ENCODE measurements around the gene PLD2. TPM values are rescaled to one million over a fixed set of nuclear protein-coding genes. Genes with fewer than 3 reads are reported as not detected.

The PLD2 gene
- total and polyA plus RNA-seq, 5 donors from 2014 or later: 1.6 to 36.4 (median 2.0) TPM

DNA sequence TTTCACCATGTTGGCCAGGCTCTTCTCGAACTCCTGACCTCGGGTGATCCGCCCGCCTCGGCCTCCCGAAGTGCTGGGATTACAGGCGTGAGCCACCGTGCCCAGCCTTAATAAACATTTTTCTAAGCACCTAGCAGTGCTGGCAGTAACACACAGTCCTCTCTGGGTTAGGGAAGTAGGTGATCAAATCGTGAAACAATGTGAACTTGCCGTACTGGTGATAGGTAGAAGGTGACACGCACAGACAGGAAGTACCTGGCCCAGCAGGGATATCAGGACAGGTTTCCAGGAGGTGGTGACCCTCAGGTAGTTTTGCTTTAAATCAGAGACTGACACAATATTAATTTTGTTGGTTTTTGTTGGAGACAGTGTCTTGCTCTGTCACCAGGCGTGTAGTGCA lies 4.5 kb downstream of the PLD2 start:
- no peaks in the 10 kb centered on the region for H3K27me3 Mint-ChIP-seq
- H3K4me3 Mint-ChIP-seq: peak overlapping the region in 1 of 4 donors; percentile 70
- Histone ChIP-seq H3K27ac (ENCODE audit: insufficient read depth, low read length, poor library complexity, severe bottlenecking) (no peak overlapping the region), H3K4me1 (ENCODE audit: control insufficient read depth, insufficient read depth, low read length, poor library complexity, severe bottlenecking) (peaks cover 8% of the 10 kb centered on the region), H3K9me3 (ENCODE audit: control insufficient read depth in 2 of 2, low read length in 2 of 2) (no peaks in the 10 kb centered on the region), H3K4me3 (ENCODE audit: low read depth, low read length) (no peak overlapping the region), H3K36me3 (ENCODE audit: control insufficient read depth, insufficient read depth, low read length) (peaks cover 9% of the 10 kb centered on the region), H3K27me3 (ENCODE audit: control insufficient read depth, insufficient read depth, low read length) (no peaks in the 10 kb centered on the region)
- H3K9me3 Mint-ChIP-seq: no peaks in the 10 kb centered on the region
- peaks cover 17% of the 10 kb centered on the region for H3K36me3 Mint-ChIP-seq
- ATAC-seq (ENCODE audit: low read depth in 2 of 2): no peak
- DNase-seq: no peak
- H3K4me1 Mint-ChIP-seq: peaks cover under 1 to 16% (median 10%) of the 10 kb centered on the region in 4 donors
- H3K27ac Mint-ChIP-seq: no peak overlapping the region

DNA sequence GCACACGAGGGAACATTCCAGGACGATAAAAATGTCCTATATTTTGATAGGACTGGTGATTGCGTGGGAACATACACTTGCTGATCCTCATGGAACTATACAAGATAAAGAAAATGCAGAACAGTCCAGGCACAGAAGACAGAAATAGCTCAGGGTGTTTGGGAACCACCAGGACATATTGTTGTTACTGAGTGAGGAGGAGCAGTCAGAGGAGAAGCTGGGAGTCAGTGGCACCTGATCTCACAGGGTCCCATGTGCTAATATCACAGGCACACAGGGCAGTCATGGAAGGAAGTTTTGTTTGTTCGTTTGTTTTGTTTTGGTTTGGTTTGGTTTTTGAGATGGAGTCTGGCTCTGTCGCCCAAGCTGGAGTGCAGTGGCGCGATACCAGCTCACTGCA lies 5.7 kb downstream of the PLD2 start:
- ATAC-seq (ENCODE audit: low read depth in 2 of 2) (no peak), DNase-seq (no peak)
- H3K4me1 ChIP-seq (ENCODE audit: control insufficient read depth, insufficient read depth, low read length, poor library complexity, severe bottlenecking): peaks cover 4% of the 10 kb centered on the region
- peak overlapping the region in 2 of 4 donors; percentile 27 to 58 for H3K4me3 Mint-ChIP-seq
- no peak overlapping the region for H3K27ac Mint-ChIP-seq
- H3K36me3 ChIP-seq (ENCODE audit: control insufficient read depth, insufficient read depth, low read length): peaks cover 9% of the 10 kb centered on the region
- no peak overlapping the region for H3K27ac ChIP-seq (ENCODE audit: insufficient read depth, low read length, poor library complexity, severe bottlenecking)
- peaks cover 0 to 13% (median 8%) of the 10 kb centered on the region in 4 donors for H3K4me1 Mint-ChIP-seq
- H3K9me3 Mint-ChIP-seq: no peaks in the 10 kb centered on the region
- no peaks in the 10 kb centered on the region for H3K27me3 ChIP-seq (ENCODE audit: control insufficient read depth, insufficient read depth, low read length)
- peaks cover 17% of the 10 kb centered on the region for H3K36me3 Mint-ChIP-seq
- H3K27me3 Mint-ChIP-seq: no peaks in the 10 kb centered on the region
- no peaks in the 10 kb centered on the region for H3K9me3 ChIP-seq (ENCODE audit: control insufficient read depth in 2 of 2, low read length in 2 of 2)
- no peak overlapping the region for H3K4me3 ChIP-seq (ENCODE audit: low read depth, low read length)

DNA sequence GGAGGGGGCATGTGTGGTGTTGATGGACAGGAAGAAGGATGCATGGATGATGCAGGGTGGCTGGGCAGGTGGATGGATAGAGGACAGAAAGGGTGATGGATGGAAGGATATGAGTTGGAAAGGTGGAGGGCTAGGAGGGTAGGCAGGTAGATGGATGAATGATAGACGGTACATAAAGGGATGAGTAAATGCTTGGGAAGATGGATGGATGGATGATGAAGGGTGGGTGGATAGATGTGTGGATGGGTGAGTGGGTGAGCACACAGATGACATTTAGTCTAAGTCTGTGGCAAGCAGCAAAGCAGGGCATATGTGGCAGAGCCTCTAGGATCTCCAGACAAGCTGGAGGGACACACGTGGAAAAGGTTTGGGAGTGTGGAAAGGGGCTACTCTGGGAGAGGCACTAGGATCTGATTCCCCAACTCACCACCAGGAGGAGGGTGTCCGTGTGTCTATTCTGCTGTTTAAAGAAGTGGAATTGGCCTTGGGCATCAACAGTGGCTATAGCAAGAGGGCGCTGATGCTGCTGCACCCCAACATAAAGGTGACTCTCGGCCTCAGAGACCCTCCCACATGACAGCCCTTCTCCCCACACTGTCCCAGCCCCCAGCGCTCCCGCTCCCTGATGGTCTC lies 8.2 kb downstream of the PLD2 start:
- Histone ChIP-seq H3K4me3 (ENCODE audit: low read depth, low read length) (no peak overlapping the region), H3K36me3 (ENCODE audit: control insufficient read depth, insufficient read depth, low read length) (peaks cover 5% of the 10 kb centered on the region), H3K9me3 (ENCODE audit: control insufficient read depth in 2 of 2, low read length in 2 of 2) (no peaks in the 10 kb centered on the region), H3K4me1 (ENCODE audit: control insufficient read depth, insufficient read depth, low read length, poor library complexity, severe bottlenecking) (no peaks in the 10 kb centered on the region), H3K27ac (ENCODE audit: insufficient read depth, low read length, poor library complexity, severe bottlenecking) (no peak overlapping the region), H3K27me3 (ENCODE audit: control insufficient read depth, insufficient read depth, low read length) (no peaks in the 10 kb centered on the region)
- H3K27me3 Mint-ChIP-seq: no peaks in the 10 kb centered on the region
- H3K36me3 Mint-ChIP-seq: peaks cover 18% of the 10 kb centered on the region
- DNase-seq (no peak), ATAC-seq (ENCODE audit: low read depth in 2 of 2) (no peak)
- no peak overlapping the region for H3K27ac Mint-ChIP-seq
- H3K9me3 Mint-ChIP-seq: no peaks in the 10 kb centered on the region
- H3K4me1 Mint-ChIP-seq: peaks cover 0 to 5% (median 1%) of the 10 kb centered on the region in 4 donors
- no peak overlapping the region for H3K4me3 Mint-ChIP-seq

DNA sequence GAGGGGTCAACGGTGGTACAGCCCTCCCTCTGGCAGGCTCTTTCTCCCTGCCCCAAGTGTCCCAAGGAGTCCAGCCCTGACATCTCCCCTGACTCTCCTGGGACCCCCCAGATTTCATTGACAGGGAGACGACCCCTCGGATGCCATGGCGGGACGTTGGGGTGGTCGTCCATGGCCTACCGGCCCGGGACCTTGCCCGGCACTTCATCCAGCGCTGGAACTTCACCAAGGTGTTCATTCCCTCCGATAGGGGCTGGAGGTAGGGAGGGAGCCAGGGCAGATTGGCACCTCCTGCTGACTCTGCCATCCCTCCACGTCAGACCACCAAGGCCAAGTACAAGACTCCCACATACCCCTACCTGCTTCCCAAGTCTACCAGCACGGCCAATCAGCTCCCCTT lies 9.9 kb downstream of the PLD2 start:
- H3K9me3 ChIP-seq (ENCODE audit: control insufficient read depth in 2 of 2, low read length in 2 of 2): no peaks in the 10 kb centered on the region
- no peak overlapping the region for H3K27ac ChIP-seq (ENCODE audit: insufficient read depth, low read length, poor library complexity, severe bottlenecking)
- no peak overlapping the region for H3K27ac Mint-ChIP-seq
- peaks cover 14% of the 10 kb centered on the region for H3K36me3 Mint-ChIP-seq
- no peaks in the 10 kb centered on the region for H3K4me1 ChIP-seq (ENCODE audit: control insufficient read depth, insufficient read depth, low read length, poor library complexity, severe bottlenecking)
- no peaks in the 10 kb centered on the region for H3K9me3 Mint-ChIP-seq
- H3K4me3 ChIP-seq (ENCODE audit: low read depth, low read length): no peak overlapping the region
- ATAC-seq (ENCODE audit: low read depth in 2 of 2) (no peak), DNase-seq (no peak)
- no peaks in the 10 kb centered on the region for H3K27me3 Mint-ChIP-seq
- H3K36me3 ChIP-seq (ENCODE audit: control insufficient read depth, insufficient read depth, low read length): peaks cover 5% of the 10 kb centered on the region
- H3K27me3 ChIP-seq (ENCODE audit: control insufficient read depth, insufficient read depth, low read length): no peaks in the 10 kb centered on the region
- peaks cover 0 to 2% (median 0%) of the 10 kb centered on the region in 4 donors for H3K4me1 Mint-ChIP-seq
- H3K4me3 Mint-ChIP-seq: no peak overlapping the region

DNA sequence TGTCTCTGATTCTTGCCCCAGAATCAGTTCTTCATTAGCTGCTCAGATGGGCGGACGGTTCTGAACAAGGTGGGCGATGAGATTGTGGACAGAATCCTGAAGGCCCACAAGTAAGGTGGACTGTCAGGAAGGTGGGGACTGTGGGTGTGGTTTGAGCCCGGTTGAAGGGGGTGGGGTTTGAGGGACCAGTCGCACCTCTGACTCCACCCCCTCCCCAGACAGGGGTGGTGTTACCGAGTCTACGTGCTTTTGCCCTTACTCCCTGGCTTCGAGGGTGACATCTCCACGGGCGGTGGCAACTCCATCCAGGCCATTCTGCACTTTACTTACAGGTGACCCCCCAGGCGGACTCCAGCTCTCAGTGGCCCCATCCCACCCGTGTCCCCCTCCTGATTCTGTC lies 11.3 kb downstream of the PLD2 start:
- Histone ChIP-seq H3K27me3 (ENCODE audit: control insufficient read depth, insufficient read depth, low read length) (no peaks in the 10 kb centered on the region), H3K9me3 (ENCODE audit: control insufficient read depth in 2 of 2, low read length in 2 of 2) (no peaks in the 10 kb centered on the region), H3K36me3 (ENCODE audit: control insufficient read depth, insufficient read depth, low read length) (peaks cover 5% of the 10 kb centered on the region), H3K4me3 (ENCODE audit: low read depth, low read length) (no peak overlapping the region), H3K4me1 (ENCODE audit: control insufficient read depth, insufficient read depth, low read length, poor library complexity, severe bottlenecking) (no peaks in the 10 kb centered on the region), H3K27ac (ENCODE audit: insufficient read depth, low read length, poor library complexity, severe bottlenecking) (no peak overlapping the region)
- Mint-ChIP-seq H3K27me3 (no peaks in the 10 kb centered on the region), H3K9me3 (no peaks in the 10 kb centered on the region), H3K36me3 (peaks cover 14% of the 10 kb centered on the region), H3K4me3 (no peak overlapping the region), H3K27ac (no peak overlapping the region), H3K4me1 (peaks cover 0 to 2% (median 0%) of the 10 kb centered on the region in 4 donors)
- DNase-seq (no peak), ATAC-seq (ENCODE audit: low read depth in 2 of 2) (no peak)

DNA sequence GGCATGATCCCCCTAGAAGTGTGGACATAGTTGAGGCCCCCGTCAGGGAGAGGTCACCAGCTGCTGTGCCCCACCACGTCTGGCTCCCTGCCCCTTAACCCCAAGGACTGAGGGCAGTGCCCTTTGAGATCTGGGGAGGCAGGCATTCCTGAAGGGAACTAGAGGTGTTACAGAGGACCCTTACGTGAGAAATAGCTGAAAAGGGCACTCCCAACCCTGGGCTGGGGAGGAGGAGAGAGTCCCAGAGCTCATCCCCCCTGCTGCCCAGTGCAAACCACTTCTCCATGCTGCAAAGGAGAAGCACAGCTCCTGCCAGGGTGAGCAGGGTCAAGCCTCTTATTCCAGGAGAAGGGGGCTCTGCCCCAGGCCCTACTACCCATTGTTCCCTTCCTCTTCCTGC lies 15.9 kb downstream of the PLD2 start:
- Mint-ChIP-seq H3K9me3 (no peaks in the 10 kb centered on the region), H3K27ac (no peak overlapping the region), H3K4me1 (peaks cover 0 to 2% (median 0%) of the 10 kb centered on the region in 4 donors), H3K27me3 (no peaks in the 10 kb centered on the region), H3K4me3 (no peak overlapping the region), H3K36me3 (peaks cover 5% of the 10 kb centered on the region)
- Histone ChIP-seq H3K27me3 (ENCODE audit: control insufficient read depth, insufficient read depth, low read length) (no peaks in the 10 kb centered on the region), H3K27ac (ENCODE audit: insufficient read depth, low read length, poor library complexity, severe bottlenecking) (no peak overlapping the region), H3K9me3 (ENCODE audit: control insufficient read depth in 2 of 2, low read length in 2 of 2) (no peaks in the 10 kb centered on the region), H3K4me3 (ENCODE audit: low read depth, low read length) (no peak overlapping the region), H3K4me1 (ENCODE audit: control insufficient read depth, insufficient read depth, low read length, poor library complexity, severe bottlenecking) (no peaks in the 10 kb centered on the region), H3K36me3 (ENCODE audit: control insufficient read depth, insufficient read depth, low read length) (no peaks in the 10 kb centered on the region)
- ATAC-seq (ENCODE audit: low read depth in 2 of 2) (no peak), DNase-seq (no peak)

DNA sequence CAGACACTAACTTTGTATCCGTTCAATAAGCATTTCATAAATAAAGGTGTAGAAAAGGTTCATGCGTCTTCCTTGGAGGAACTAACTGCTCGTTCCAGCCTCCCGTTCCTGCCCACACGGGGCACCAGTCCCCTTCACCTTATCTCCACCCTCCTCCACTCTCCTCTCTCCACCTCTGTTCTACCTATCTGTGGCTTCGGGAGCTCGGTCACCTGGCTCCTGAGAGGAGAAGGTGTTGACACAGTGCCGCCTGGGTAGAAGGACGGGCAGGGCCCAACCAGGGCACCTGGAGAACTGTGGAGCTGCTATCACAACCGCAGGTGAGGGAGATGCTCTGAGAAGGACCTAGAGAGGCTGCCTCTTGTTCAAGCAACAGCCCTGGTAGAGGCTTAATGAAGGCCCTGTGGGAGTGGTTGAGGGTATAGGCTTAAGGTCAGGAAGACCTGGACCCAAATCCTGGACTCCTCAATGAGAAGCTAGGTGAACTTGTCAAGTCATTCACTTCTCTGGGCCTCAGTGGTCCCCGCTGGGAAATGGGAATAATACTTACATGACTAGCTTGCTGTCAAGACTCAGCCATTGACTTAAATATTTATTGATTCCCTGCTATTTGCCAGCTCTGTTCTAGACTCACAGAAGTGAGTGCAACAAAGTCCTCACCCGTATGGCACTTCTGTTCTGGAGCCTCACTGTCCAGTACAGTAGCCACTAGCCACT lies 16.6 kb downstream of the PLD2 start:
- Mint-ChIP-seq H3K4me1 (peaks cover 0 to 2% (median 0%) of the 10 kb centered on the region in 4 donors), H3K27ac (no peak overlapping the region), H3K4me3 (no peak overlapping the region), H3K9me3 (no peaks in the 10 kb centered on the region), H3K36me3 (peaks cover 5% of the 10 kb centered on the region), H3K27me3 (no peaks in the 10 kb centered on the region)
- no peak overlapping the region for H3K27ac ChIP-seq (ENCODE audit: insufficient read depth, low read length, poor library complexity, severe bottlenecking)
- H3K4me1 ChIP-seq (ENCODE audit: control insufficient read depth, insufficient read depth, low read length, poor library complexity, severe bottlenecking): no peaks in the 10 kb centered on the region
- no peaks in the 10 kb centered on the region for H3K9me3 ChIP-seq (ENCODE audit: control insufficient read depth in 2 of 2, low read length in 2 of 2)
- no peaks in the 10 kb centered on the region for H3K36me3 ChIP-seq (ENCODE audit: control insufficient read depth, insufficient read depth, low read length)
- no peaks in the 10 kb centered on the region for H3K27me3 ChIP-seq (ENCODE audit: control insufficient read depth, insufficient read depth, low read length)
- DNase-seq: no peak
- ATAC-seq (ENCODE audit: low read depth in 2 of 2): no peak
- H3K4me3 ChIP-seq (ENCODE audit: low read depth, low read length): no peak overlapping the region

DNA sequence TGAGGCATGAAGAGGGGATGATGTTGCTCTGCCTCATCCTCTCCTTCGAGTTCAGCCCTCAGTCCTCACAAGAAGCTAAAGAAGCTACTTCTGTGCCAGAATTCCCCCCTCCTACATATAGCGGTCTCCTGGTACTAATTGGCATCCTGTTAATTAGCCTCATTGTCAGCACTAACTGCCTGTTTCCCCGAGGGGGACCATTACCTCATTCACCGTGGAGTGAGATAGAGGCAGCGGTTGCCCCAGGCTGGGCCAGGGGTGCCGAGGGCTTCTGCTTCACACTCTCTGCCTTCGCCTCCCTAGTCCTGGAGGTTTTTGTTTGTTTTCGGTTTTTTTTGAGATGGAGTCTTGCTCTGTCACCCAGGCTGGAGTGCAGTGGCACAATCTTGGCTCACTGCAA lies 20.4 kb downstream of the PLD2 start:
- H3K9me3 ChIP-seq (ENCODE audit: control insufficient read depth in 2 of 2, low read length in 2 of 2): no peaks in the 10 kb centered on the region
- no peak for DNase-seq
- Mint-ChIP-seq H3K36me3 (peaks cover 4% of the 10 kb centered on the region), H3K4me3 (no peak overlapping the region), H3K4me1 (no peaks in the 10 kb centered on the region), H3K27ac (no peak overlapping the region), H3K27me3 (no peaks in the 10 kb centered on the region), H3K9me3 (no peaks in the 10 kb centered on the region)
- ATAC-seq (ENCODE audit: low read depth in 2 of 2): no peak
- H3K27me3 ChIP-seq (ENCODE audit: control insufficient read depth, insufficient read depth, low read length): no peaks in the 10 kb centered on the region
- H3K4me1 ChIP-seq (ENCODE audit: control insufficient read depth, insufficient read depth, low read length, poor library complexity, severe bottlenecking): no peaks in the 10 kb centered on the region
- H3K4me3 ChIP-seq (ENCODE audit: low read depth, low read length): no peak overlapping the region
- H3K36me3 ChIP-seq (ENCODE audit: control insufficient read depth, insufficient read depth, low read length): no peaks in the 10 kb centered on the region
- no peak overlapping the region for H3K27ac ChIP-seq (ENCODE audit: insufficient read depth, low read length, poor library complexity, severe bottlenecking)
